GM10248 (cell line): ENCODE data around the gene BTBD1.

Experiments used
- CTCF ChIA-PET: fragments of 300-600 bp; sonication (Branson Sonifier 250); formaldehyde crosslinking; extraction: SDS; loops from one replicate; lab custom pipeline; 2021; ENCODE audit warnings: antibody characterized with exemption; lab: Yijun Ruan, JAX
- POLR2A ChIA-PET: fragments of 350-650 bp; sonication (Branson Sonifier 250); formaldehyde crosslinking; extraction: SDS; loops from one replicate; lab custom pipeline; 2020; ENCODE audit warnings: antibody characterized with exemption; lab: Yijun Ruan, JAX
- DNase-seq: peaks from one replicate; pipeline ENCODE4 v3.0.0; 2012; ENCODE audit errors: extremely low spot score
- CTCF ChIP-seq: IDR thresholded peaks from 2 replicates; pipeline ENCODE4 v1.5.1; 2012; ENCODE audit warnings: mild to moderate bottlenecking, low read depth; ENCODE audit errors: extremely low read depth, missing control alignments, control extremely low read depth

BTBD1 gene

GRCh38 chr15:83112956-83113299 is 45.9 kb upstream of the BTBD1 start:
- POLR2A ChIA-PET, result no interaction called here
- no peak for TF ChIP-seq CTCF
- CTCF ChIA-PET, result no interaction called here
- DNase-seq, result no peak

DNA sequence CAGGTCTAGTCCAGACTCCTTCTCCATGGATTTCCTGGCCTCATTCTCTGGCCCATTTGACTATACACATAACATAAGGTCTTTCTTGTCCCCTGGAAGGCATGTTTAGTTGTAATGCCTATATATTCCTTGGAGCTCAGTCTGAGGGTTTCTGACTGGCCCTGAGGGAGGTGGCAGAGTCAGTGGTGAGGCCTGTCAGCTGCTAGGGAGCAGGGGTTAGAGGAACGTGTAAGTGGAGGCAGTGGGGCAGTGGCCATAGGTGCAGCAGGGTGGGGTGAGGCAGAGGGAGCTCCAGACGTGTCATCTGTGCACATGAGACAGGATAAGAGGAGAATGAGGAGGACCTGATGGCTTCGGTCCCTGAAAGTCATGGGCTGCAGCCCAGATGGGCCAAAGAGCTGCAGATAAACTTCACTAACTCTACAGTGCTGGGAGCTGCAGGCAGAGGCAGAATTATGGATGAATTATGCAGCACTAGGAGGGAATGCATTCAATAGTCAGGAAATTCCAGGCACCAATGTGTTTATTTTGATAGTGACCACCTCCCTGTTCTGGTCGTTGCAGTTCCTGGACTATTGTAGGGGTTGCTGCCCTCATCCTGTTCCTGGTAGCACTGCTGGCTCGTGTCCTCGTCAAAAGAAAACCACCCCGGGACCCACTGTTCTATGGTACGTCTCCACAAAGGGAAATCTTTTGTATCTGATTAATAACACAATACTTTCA is 45.3 kb upstream of the BTBD1 start:
- DNase-seq, result no peak
- CTCF ChIA-PET, result no interaction called here
- POLR2A ChIA-PET, result no interaction called here
- no peak for TF ChIP-seq CTCF

DNA sequence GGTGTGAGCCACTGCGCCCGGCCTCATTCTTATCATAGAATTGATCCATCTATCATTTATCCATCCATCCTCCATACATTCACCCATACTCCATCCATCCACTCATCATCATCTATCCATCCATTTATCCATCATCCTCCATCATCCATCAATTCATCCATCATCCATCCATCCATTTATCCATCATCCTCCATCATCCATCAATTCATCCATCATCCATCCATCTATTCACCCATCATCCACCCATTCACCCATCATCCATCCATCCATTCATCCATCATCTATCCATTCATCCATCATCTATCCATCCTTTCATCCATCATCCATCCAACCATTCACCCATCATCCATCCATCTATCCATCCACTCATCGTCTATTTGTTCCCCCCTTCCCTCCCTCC is 44.1 kb upstream of the BTBD1 start:
- ChIA-PET CTCF (no interaction called here), POLR2A (no interaction called here)
- TF ChIP-seq CTCF, result no peak
- DNase-seq, result no peak

DNA sequence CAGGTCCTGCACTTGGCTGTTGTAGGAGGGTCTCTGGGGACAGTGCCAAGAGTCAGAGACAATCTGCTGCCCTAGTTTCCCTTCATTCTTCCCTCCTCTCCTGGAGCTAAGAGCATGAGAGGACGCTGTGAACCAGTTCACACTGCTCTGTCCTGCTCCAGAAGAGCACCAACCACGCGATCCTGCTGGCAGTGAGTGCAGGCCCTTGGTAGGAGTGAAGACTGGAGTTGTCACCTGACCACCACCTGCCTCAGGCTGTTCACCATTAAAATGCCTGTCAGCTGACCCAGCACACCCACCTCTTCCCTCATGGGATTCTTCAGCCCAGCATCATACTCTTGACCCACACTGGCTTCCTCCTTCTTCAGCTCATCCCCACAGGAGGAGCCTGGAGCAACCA is 43.3 kb upstream of the BTBD1 start:
- no peak for TF ChIP-seq CTCF
- no peak for DNase-seq
- ChIA-PET POLR2A (no interaction called here), CTCF (no interaction called here)

DNA sequence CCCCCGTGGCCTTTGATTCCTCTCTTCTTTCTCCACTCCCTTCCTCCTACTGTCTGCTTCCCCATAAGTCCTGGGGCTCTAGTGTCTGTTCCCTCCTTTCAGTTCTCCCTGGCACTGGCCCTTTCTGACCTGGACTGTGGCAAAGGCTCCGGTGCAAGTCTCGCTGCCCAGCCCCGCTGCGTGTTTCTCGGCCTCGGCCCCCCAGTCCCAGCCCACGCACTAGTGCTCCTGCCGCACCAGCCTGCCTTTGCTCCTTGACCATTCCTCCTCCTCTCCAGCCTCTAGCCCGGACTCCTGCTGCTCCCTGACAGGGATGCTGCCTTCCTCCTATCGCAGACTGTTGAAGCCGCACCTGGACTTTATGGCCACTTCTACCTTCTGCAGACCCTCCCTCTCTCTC is 42.5 kb upstream of the BTBD1 start:
- POLR2A ChIA-PET, result no interaction called here
- CTCF ChIA-PET, result interaction anchor here (1.2 kb wide), 1 partner anchor 15 kb away, joined by 4 read pairs; no protein-coding TSS in a partner anchor
- TF ChIP-seq CTCF, result no peak
- no peak for DNase-seq

- ChIA-PET CTCF (interaction anchor here (1.2 to 1.5 kb wide), 2 partner anchors 12 to 14 kb away, joined by 3 to 4 read pairs; no protein-coding TSS in a partner anchor), POLR2A (no interaction called here)
- DNase-seq, result peak; percentile 53
- no peak for TF ChIP-seq CTCF
Observed at GRCh38 chr15:83108266-83109219, 41.5 kb upstream of the BTBD1 start.
